Heart left ventricle (tissue), 13 donors: ENCODE measurements around the gene IL20RA.

ENCODE experiments used
- POLR2A ChIP-seq, 2 donors: fragments of 450-650 bp; IDR thresholded peaks; one replicate each; pipeline ENCODE4 v1.6.1; 2017; ENCODE audit warnings: antibody characterized with exemption in 2 of 2, mild to moderate bottlenecking in 2 of 2, moderate library complexity in 2 of 2
- TF ChIP-seq, protein P1 (sequence below), 12 donors: fragments of 200-600 bp; sonication (generic) in 4 of 12; IDR thresholded peaks; one replicate each; pipeline versions ENCODE4 v1.5.0 to v1.8.0; 2018 to 2022; ENCODE audit warnings: antibody characterized with exemption in 12 of 12, mild to moderate bottlenecking in 5 of 12
- donor health status: ischemic (EF 13 %, LVEDD 7.1; RV severe dilation, severe dysfunction).
- donor health status: DM: no; HTN: yes; CAD: no.
- donor health status: DM: no; HTN: no; CAD: no.
- donor health status: ischemic (EF 25% LVEDD 6.9; RV normal size, moderate dysfunction).
- donor health status: ischemic (EF 25% LVEDD 5.7; RV mildly dilated, moderate dysfunction).
- donor health status: ischemic (EF 35%, LVEDD 5.7; RV mildly dilated, moderate dysfunction).
- donor health status: nonischemic (EF 11% LVEDD 7.7; RV severe dilation, severe dysfunction).
- donor health status: DM: yes; HTN: yes; CAD: no.
- donor health status: PGD.
- donor health status: ischemic (EF 29% LVEDD 5.4; RV normal size, mild dysfunction).
- donor health status: nonischemic (EF 23%, LVEDD 6.1; RV moderate dilation, normal function).

DNA sequence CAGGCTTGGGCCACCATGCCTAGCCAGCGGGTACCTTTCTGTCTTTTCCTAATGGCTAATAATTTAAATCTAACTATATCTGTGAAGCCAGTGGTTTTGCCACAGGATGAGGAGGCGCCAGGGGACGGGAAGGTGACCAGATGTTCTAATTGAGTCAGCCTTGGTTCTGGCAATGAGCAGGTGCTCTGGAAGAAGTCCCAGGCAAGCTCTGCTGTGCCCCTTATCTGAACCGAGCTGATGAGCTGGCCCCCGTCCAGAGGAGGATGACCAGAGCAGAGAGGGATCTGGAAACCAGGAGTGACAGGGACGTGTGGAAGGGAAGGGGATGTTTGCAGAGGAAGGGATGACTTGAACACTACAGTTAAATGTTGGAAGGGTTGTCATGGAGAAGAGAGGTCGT lies 75.9 kb downstream of the IL20RA start:
- TF ChIP-seq, protein P1, sequence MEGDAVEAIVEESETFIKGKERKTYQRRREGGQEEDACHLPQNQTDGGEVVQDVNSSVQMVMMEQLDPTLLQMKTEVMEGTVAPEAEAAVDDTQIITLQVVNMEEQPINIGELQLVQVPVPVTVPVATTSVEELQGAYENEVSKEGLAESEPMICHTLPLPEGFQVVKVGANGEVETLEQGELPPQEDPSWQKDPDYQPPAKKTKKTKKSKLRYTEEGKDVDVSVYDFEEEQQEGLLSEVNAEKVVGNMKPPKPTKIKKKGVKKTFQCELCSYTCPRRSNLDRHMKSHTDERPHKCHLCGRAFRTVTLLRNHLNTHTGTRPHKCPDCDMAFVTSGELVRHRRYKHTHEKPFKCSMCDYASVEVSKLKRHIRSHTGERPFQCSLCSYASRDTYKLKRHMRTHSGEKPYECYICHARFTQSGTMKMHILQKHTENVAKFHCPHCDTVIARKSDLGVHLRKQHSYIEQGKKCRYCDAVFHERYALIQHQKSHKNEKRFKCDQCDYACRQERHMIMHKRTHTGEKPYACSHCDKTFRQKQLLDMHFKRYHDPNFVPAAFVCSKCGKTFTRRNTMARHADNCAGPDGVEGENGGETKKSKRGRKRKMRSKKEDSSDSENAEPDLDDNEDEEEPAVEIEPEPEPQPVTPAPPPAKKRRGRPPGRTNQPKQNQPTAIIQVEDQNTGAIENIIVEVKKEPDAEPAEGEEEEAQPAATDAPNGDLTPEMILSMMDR (IDR thresholded peaks at IDR 0.05), result no peak
- no peak for TF ChIP-seq POLR2A (IDR thresholded peaks at IDR 0.05)
